PC-3 (cell line): ENCODE measurements around the gene GLRA3. TPM values are rescaled to one million over a fixed set of nuclear protein-coding genes. Genes with fewer than 3 reads are reported as not detected.

Experiments
- ATAC-seq: fragments of 200-7000 bp; cut with Tn5 transposase; 2 replicates; pipeline ENCODE4 v1.9.1; 2020; ENCODE audit warnings: mild to moderate bottlenecking, moderate library complexity
- BruUV-seq: library from RNA; stranded (reverse); fragments of 400-500 nt; replicated peaks from 2 replicates; lab custom pipeline; 2021; lab: Mats Ljungman, UMichigan
- CTCF ChIA-PET: fragments of 300-600 bp; sonication (Branson Sonifier 250); formaldehyde crosslinking; loops from one replicate; lab custom pipeline; 2022; ENCODE audit warnings: antibody characterized with exemption; lab: Charles Lee
- POLR2A ChIA-PET: fragments of 300-600 bp; sonication (Branson Sonifier 250); formaldehyde crosslinking; loops from one replicate; lab custom pipeline; 2022; ENCODE audit warnings: antibody characterized with exemption; ENCODE audit not compliant: unreplicated experiment; lab: Charles Lee
- DNase-seq: peaks from one replicate; pipeline ENCODE4 v3.0.0-alpha.2; 2015
- H2AFZ ChIP-seq: fragments of 300-600 bp; sonication (generic); 2 replicates; pipeline ENCODE4 v1.6.0; 2016; ENCODE audit warnings: antibody characterized with exemption, low read length
- H3F3A ChIP-seq: fragments of 300-600 bp; sonication (generic); one replicate; pipeline ENCODE4 v1.6.0; 2017; ENCODE audit warnings: antibody characterized with exemption, low read length, control low read depth, mild to moderate bottlenecking; ENCODE audit not compliant: unreplicated experiment
- H3K27ac ChIP-seq: fragments of 300-600 bp; sonication (generic); 2 replicates; pipeline ENCODE4 v1.5.1; 2016; ENCODE audit warnings: mild to moderate bottlenecking, low read length
- H3K27me3 ChIP-seq: fragments of 300-600 bp; sonication (generic); 2 replicates; pipeline ENCODE4 v1.6.1; 2016; ENCODE audit warnings: low read length, mixed read lengths
- H3K36me3 ChIP-seq: fragments of 300-600 bp; sonication (generic); 2 replicates; pipeline ENCODE4 v1.6.1; 2016; ENCODE audit warnings: low read depth, mixed run types, low read length, mixed read lengths
- H3K4me1 ChIP-seq: fragments of 300-600 bp; sonication (generic); 2 replicates; pipeline ENCODE4 v1.5.1; 2016; ENCODE audit warnings: low read length; ENCODE audit not compliant: insufficient read depth
- H3K4me2 ChIP-seq: fragments of 300-600 bp; sonication (generic); 2 replicates; pipeline ENCODE4 v1.6.0; 2016; ENCODE audit warnings: low read length
- H3K4me3 ChIP-seq: fragments of 300-600 bp; sonication (generic); 2 replicates; pipeline ENCODE4 v1.5.1; 2016; ENCODE audit warnings: mild to moderate bottlenecking, low read length, mixed read lengths
- H3K79me2 ChIP-seq: fragments of 300-600 bp; sonication (generic); 2 replicates; pipeline ENCODE4 v1.6.1; 2017; ENCODE audit warnings: low read length, mixed read lengths
- H3K9ac ChIP-seq: fragments of 300-600 bp; sonication (generic); 2 replicates; pipeline ENCODE4 v1.6.0; 2016; ENCODE audit warnings: mild to moderate bottlenecking, low read length
- H3K9me2 ChIP-seq: fragments of 300-600 bp; sonication (generic); replicated peaks from 2 replicates; pipeline ENCODE4 v1.6.1; 2016; ENCODE audit warnings: mixed run types, low read length, mixed read lengths
- H3K9me3 ChIP-seq: fragments of 300-600 bp; sonication (generic); 2 replicates; pipeline ENCODE4 v1.6.1; 2016; ENCODE audit warnings: low read length, mixed read lengths
- H4K20me1 ChIP-seq: fragments of 300-600 bp; sonication (generic); 2 replicates; pipeline ENCODE4 v1.6.1; 2016; ENCODE audit warnings: low read length, mixed read lengths
- EZH2 ChIP-seq: fragments of 300-600 bp; sonication (generic); IDR thresholded peaks from one replicate; pipeline ENCODE4 v1.6.1; 2017; ENCODE audit warnings: antibody characterized with exemption, mild to moderate bottlenecking, low read length; ENCODE audit not compliant: unreplicated experiment
- EZH2phosphoT487 ChIP-seq: fragments of 300-600 bp; sonication (generic); IDR thresholded peaks from 2 replicates; pipeline ENCODE4 v1.6.1; 2018; ENCODE audit warnings: mild to moderate bottlenecking, antibody characterized with exemption, low read length, borderline replicate concordance
- intact Hi-C: fragments of 100-400 bp; cut with micrococcal nuclease; formaldehyde crosslinking; loops from 2 replicates; pipeline ENCODE4 v1.9.0; 2023
- total RNA-seq: library from RNA; depleted of rRNA; stranded (reverse); fragments of >200 nt; gene quantifications from 2 replicates; pipeline ENCODE4 v1.2.3, GENCODE V29; 2014
- TF ChIP-seq, protein P1 (sequence below): fragments of 300-600 bp; sonication (generic); conservative IDR thresholded peaks from 2 replicates; pipeline ENCODE4 v1.5.1; 2017; ENCODE audit warnings: antibody characterized with exemption, low read depth, mild to moderate bottlenecking, low read length

Gene GLRA3
- total RNA-seq, 1 experiment from 2014 or later, result not detected

DNA sequence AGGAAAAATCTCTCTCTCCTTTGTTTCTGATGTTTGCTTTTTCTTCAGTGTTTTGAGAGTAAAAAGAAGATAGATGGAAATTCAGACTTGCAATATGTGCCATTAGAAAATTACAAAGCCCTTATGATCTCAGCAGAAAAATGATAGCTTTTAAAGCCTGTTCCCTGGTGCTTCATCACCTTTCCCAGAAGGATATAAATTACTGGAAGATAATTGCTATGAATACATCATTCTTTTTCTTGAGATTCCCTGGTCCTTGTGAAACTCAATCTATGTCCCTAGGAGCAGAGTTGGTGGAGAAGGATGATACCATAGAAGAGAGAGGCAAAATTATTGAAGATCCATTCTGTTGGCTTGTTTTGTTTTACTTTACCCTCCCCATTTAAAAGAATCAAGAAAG, 86.5 kb downstream of the GLRA3 start:
- no peaks in the 10 kb centered on the region for H3K36me3 ChIP-seq
- no peak overlapping the region for H3K9ac ChIP-seq
- no peaks in the 10 kb centered on the region for H3K27me3 ChIP-seq
- no peak overlapping the region for H3K4me2 ChIP-seq
- no TSS peak for BruUV-seq
- H3K4me1 ChIP-seq, result no peaks in the 10 kb centered on the region
- H3K4me3 ChIP-seq, result no peak overlapping the region
- H3K79me2 ChIP-seq, result no peaks in the 10 kb centered on the region
- intact Hi-C loops, result no loop called here
- no peaks in the 10 kb centered on the region for H3K9me2 ChIP-seq
- no peak overlapping the region for H2AFZ ChIP-seq
- TF ChIP-seq, protein P1, sequence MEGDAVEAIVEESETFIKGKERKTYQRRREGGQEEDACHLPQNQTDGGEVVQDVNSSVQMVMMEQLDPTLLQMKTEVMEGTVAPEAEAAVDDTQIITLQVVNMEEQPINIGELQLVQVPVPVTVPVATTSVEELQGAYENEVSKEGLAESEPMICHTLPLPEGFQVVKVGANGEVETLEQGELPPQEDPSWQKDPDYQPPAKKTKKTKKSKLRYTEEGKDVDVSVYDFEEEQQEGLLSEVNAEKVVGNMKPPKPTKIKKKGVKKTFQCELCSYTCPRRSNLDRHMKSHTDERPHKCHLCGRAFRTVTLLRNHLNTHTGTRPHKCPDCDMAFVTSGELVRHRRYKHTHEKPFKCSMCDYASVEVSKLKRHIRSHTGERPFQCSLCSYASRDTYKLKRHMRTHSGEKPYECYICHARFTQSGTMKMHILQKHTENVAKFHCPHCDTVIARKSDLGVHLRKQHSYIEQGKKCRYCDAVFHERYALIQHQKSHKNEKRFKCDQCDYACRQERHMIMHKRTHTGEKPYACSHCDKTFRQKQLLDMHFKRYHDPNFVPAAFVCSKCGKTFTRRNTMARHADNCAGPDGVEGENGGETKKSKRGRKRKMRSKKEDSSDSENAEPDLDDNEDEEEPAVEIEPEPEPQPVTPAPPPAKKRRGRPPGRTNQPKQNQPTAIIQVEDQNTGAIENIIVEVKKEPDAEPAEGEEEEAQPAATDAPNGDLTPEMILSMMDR, result no peak
- TF ChIP-seq EZH2, result no peak
- no peak for TF ChIP-seq EZH2phosphoT487
- no peak overlapping the region for H3K27ac ChIP-seq
- ChIA-PET CTCF (no interaction called here), POLR2A (no interaction called here)
- no peaks in the 10 kb centered on the region for H3K9me3 ChIP-seq
- H4K20me1 ChIP-seq, result no peaks in the 10 kb centered on the region
- DNase-seq (no peak), ATAC-seq (no peak)
- H3F3A ChIP-seq, result no peaks in the 10 kb centered on the region

DNA sequence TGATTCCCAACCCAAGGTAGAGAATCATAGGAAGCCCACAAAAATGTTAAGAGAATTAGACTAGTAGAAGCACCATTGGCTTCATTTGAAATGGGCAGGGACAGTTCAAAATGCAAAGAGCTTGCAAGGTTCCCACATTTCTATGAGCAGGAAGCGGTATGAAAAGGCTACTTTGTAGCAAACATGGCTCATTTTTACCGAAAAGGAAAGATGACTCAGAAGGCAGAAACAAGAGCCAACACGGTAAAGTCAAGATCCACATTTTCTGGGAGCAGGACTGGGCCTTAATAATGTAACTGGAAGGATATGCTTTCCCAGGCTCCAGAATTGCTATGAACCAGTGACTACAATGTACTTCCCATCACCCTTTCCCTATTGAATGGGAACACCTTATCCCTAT, 89.5 kb downstream of the GLRA3 start:
- BruUV-seq, result no TSS peak
- Histone ChIP-seq H3K9ac (no peak overlapping the region), H3K27me3 (no peaks in the 10 kb centered on the region), H3K27ac (no peak overlapping the region), H3K4me3 (no peak overlapping the region), H3K4me1 (no peaks in the 10 kb centered on the region), H2AFZ (no peak overlapping the region), H3K4me2 (no peak overlapping the region), H3K9me2 (no peaks in the 10 kb centered on the region), H3K36me3 (no peaks in the 10 kb centered on the region), H3K9me3 (no peaks in the 10 kb centered on the region), H4K20me1 (no peaks in the 10 kb centered on the region), H3K79me2 (no peaks in the 10 kb centered on the region), H3F3A (no peaks in the 10 kb centered on the region)
- POLR2A ChIA-PET, result no interaction called here
- CTCF ChIA-PET, result no interaction called here
- ATAC-seq, result no peak
- TF ChIP-seq EZH2phosphoT487, result no peak
- TF ChIP-seq, protein P1, result no peak
- TF ChIP-seq EZH2, result no peak
- no peak for DNase-seq
- intact Hi-C loops, result no loop called here

DNA sequence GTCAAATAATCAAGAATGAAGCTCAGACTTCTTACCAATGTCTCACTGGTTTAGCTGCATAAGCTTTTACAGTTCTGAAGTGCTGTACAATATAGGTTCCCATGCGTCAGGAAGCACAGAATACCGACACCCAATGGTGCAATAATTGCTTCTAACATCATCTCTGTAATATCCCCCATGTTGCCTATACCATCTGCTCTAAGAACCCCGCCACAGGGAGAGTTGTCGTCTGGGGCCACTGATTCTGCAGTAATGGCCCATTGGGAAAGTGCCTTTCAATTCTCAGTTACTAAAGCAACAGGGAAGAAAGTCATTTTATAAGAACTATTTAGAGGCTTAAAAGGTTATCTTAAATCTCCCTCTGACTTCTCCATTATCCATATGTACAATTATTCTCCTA, 94.9 kb downstream of the GLRA3 start:
- Histone ChIP-seq H3K9ac (no peak overlapping the region), H3K4me3 (no peak overlapping the region), H4K20me1 (no peaks in the 10 kb centered on the region), H2AFZ (no peak overlapping the region), H3K4me2 (no peak overlapping the region), H3K27me3 (no peaks in the 10 kb centered on the region), H3K36me3 (no peaks in the 10 kb centered on the region), H3K27ac (no peak overlapping the region), H3F3A (no peaks in the 10 kb centered on the region), H3K9me2 (no peaks in the 10 kb centered on the region), H3K9me3 (no peaks in the 10 kb centered on the region), H3K79me2 (no peaks in the 10 kb centered on the region), H3K4me1 (no peaks in the 10 kb centered on the region)
- intact Hi-C loops, result no loop called here
- BruUV-seq, result no TSS peak
- TF ChIP-seq EZH2phosphoT487 (no peak), EZH2 (no peak)
- TF ChIP-seq, protein P1, result no peak
- DNase-seq, result no peak
- CTCF ChIA-PET, result no interaction called here
- no peak for ATAC-seq
- POLR2A ChIA-PET, result no interaction called here
